Fibroblast of pulmonary artery (primary cell): ENCODE data around the gene GFOD1.

Experiments used
- DNase-seq: peaks from one replicate; pipeline ENCODE4 v3.0.0-alpha.2; 2010; ENCODE audit warnings: low read depth
- H3K4me3 ChIP-seq: replicated peaks from 2 replicates; pipeline ENCODE4 v1.5.1; 2011; ENCODE audit warnings: low read depth, mild to moderate bottlenecking, control low read depth, low read length, moderate library complexity
- CTCF ChIP-seq: IDR thresholded peaks from 2 replicates; pipeline ENCODE4 v1.5.1; 2011; ENCODE audit warnings: mild to moderate bottlenecking, control low read depth, low read length, inconsistent platforms; ENCODE audit errors: missing control alignments

Gene GFOD1

GRCh38 chr6:13419422-13420195, 67.8 kb downstream of the GFOD1 start:
- no peak overlapping the region for H3K4me3 ChIP-seq
- no peak for TF ChIP-seq CTCF
- DNase-seq = no peak

- no peak overlapping the region for H3K4me3 ChIP-seq
- DNase-seq = no peak
Measured at GRCh38 chr6:13418844-13419243, 68.6 kb downstream of the GFOD1 start.

GRCh38 chr6:13417954-13418353, 69.4 kb downstream of the GFOD1 start:
- H3K4me3 ChIP-seq = no peak overlapping the region
- no peak for DNase-seq
- TF ChIP-seq CTCF = no peak

More at GRCh38 chr6:13418844-13419243, 68.6 kb downstream of the GFOD1 start:
- no peak for TF ChIP-seq CTCF

- TF ChIP-seq CTCF = no peak
Measured at GRCh38 chr6:13417431-13417830, 70.0 kb downstream of the GFOD1 start.

GRCh38 chr6:13415283-13415682, 72.1 kb downstream of the GFOD1 start:
- no peak for TF ChIP-seq CTCF
- H3K4me3 ChIP-seq = no peak overlapping the region
- DNase-seq = no peak

More at GRCh38 chr6:13417431-13417830, 70.0 kb downstream of the GFOD1 start:
- H3K4me3 ChIP-seq = no peak overlapping the region
- no peak for DNase-seq

- H3K4me3 ChIP-seq = no peak overlapping the region
- no peak for DNase-seq
- no peak for TF ChIP-seq CTCF
Measured at GRCh38 chr6:13413900-13414555, 73.4 kb downstream of the GFOD1 start.
